ENCODE results near the gene SDHA.
"Not testable (repeated sequence)": the region's sequence is repeated elsewhere in the genome, so short reads cannot be mapped to it uniquely, and the experiment has no call there.

Gene SDHA

GRCh38 chr5:257148-257547, 39.0 kb downstream of the SDHA start:
- no peak for DNase-seq (ENCODE audit: low read depth)

DNA sequence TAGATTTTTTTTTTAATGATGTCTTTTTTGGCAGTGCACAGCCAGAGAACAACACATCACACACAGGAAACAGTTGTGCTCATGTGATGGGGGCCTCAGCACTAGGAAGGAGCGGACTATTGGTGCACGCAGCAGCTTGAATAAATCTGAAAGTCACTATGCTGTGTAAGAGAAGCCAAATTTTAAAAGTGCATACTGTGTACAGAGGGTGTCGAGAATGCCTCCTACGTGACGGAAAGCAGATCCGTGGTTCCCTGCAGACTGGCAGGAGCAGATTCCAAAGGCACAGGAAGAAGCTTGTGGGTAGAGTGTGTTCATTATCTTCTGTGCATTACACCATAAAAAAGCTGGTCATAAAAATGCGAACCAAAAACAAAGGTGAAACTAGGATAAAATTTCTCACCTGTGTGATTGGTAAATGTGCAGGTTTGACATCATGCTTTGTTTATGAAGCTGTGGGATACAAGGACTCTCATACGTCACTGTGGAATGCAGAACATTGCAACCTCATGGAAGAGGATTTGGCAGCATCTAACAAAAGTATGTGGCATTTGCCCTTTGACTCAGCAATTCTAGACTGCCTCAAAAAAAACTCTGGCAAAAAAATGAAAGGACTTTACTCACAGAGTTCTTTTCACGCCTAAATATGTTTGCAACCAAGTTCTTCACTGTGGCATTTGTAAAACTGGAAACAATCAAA, 45.3 kb downstream of the SDHA start:
- DNase-seq (ENCODE audit: low read depth) = not testable (repeated sequence)

DNA sequence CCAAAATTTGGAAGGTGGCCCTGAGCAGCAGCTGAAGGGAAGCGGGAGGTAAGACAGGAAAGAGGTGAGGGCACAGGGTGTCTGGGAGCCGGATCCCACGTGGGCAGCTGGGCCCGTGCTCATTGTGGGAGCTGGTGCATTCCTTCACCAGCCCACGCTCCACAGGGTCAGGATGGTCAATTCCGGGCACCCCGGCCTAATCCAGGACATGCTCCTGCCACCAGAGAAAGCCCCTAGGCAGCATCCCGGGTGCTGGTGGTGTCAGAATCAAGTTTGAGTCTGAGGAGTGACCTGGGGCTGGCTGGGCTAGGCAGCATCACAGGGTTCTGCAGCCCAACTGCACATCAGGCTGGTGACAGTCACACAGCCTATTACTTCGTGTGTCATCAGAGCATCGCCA, 46.2 kb downstream of the SDHA start:
- DNase-seq (ENCODE audit: low read depth) = no peak

GRCh38 chr5:266311-267026, 48.3 kb downstream of the SDHA start:
- not testable (repeated sequence) for DNase-seq (ENCODE audit: low read depth)

DNA sequence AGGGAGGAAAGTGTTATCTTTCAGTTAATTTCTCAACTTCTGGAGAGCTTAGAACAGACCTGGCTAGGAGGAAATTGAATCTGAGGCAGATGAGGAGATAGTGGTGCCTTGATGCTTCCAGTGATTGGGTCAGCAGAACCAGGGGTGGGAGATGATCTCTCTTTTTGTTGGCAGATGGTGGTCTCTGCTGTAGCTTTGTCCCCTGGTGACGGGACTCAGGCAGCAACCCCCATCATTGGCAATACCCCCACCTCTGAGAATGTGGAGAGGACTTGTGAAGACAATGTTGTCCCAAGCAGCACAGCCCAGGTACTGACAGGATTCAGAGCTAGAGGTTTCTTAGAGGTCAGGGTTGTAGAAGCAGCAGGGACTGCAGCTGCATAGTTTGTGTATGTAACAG, 49.6 kb downstream of the SDHA start:
- DNase-seq (ENCODE audit: low read depth) = no peak

- DNase-seq (ENCODE audit: low read depth) = no peak
Measured at GRCh38 chr5:270340-270739, 52.2 kb downstream of the SDHA start.

GRCh38 chr5:271828-272167, 53.7 kb downstream of the SDHA start:
- DNase-seq (ENCODE audit: low read depth) = not testable (repeated sequence)

GRCh38 chr5:273091-273490, 55.0 kb downstream of the SDHA start:
- DNase-seq (ENCODE audit: low read depth) = not testable (repeated sequence)

DNA sequence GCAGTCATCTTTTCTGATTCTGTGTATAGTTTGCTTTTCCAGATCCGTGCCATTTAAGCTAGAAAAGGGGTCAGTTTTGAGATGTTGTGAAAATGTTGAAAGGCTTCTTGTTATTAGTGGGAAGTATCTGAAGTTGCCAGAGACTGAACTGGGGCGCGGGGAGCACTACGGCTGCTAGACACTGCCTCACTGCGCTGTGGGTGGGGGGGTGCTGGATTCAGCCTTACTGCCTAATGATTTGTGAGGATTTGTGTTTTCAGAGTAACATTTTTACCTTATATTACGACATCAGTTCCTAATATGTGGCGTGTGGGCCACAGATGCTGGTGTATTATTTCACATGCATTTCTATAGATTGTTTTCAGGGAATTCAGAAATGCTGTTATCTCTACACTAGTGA, 55.4 kb downstream of the SDHA start:
- DNase-seq (ENCODE audit: low read depth) = not testable (repeated sequence)

- not testable (repeated sequence) for DNase-seq (ENCODE audit: low read depth)
Measured at GRCh38 chr5:274346-274745, 56.2 kb downstream of the SDHA start.

DNA sequence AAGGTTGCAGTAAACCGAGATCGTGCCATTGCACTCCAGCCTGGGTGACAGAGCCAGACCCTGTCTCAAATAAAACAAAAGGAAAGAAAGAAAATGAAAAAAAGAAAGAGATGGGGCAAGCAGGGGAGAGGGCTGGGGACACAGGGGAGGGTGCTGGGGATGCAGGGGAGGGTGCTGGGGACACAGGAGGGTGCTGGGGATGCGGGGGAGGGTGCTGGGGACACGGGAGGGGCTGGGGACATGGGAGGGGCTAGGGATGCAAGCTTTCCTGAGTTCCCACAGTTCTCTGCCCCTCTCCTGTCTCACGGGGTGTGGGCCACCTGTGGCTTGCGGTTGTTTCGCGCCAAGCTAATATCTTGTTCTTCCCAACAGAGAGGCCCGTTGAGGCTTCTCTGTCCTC, 60.5 kb downstream of the SDHA start:
- DNase-seq (ENCODE audit: low read depth) = no peak

GRCh38 chr5:279051-279665, 61.0 kb downstream of the SDHA start:
- not testable (repeated sequence) for DNase-seq (ENCODE audit: low read depth)

DNA sequence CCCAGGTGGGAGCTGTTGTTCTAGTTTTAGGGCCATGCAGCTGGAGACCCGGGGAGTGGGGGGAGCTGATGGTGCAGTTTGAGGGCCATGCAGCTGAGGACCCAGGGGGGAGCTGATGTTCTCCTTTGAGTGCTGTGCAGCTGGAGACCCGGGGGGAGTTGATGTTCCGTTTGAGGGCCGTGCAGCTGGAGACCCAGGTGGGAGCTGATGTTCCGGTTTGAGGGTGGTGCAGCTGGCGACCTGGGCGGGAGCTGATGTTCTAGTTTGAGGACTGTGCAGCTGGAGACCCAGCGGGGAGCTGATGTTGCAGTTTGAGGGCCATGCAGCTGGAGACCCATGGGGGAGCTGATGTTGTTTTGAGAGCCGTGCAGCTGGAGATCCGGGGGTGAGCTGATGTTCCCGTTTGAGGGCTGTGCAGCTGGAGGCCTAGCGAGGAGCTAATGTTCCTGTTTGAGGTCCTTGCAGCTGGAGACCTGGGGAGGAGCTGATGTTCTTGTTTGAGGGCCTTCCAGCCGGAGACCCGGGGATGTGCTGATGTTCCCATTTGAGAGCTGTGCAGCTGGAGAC, 68.0 kb downstream of the SDHA start:
- no peak for DNase-seq (ENCODE audit: low read depth)

DNA sequence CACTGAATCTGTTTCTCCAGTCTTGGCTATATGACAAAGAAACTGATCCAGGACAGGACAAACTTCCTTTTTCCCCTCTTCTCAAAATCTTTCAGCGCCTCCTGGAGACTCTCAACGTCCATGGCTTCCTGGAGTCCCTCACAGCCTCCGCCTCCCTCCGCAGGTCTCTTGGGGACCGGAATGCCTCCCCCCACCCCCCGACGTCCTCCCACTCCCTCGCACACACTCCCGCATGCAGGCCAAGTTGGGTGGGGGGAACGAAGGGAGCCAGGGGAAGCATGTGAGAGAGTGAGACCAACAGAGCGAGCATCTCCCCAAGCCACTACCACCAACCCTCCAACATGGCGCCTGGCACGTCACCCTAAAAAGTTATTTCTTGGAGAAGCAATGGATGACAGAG, 72.1 kb downstream of the SDHA start:
- DNase-seq (ENCODE audit: low read depth) = not testable (repeated sequence)

- DNase-seq (ENCODE audit: low read depth) = not testable (repeated sequence)
Measured at GRCh38 chr5:291345-291744, 73.2 kb downstream of the SDHA start.

GRCh38 chr5:294788-295187, 76.7 kb downstream of the SDHA start:
- not testable (repeated sequence) for DNase-seq (ENCODE audit: low read depth)

GRCh38 chr5:296207-296606, 78.1 kb downstream of the SDHA start:
- not testable (repeated sequence) for DNase-seq (ENCODE audit: low read depth)

DNA sequence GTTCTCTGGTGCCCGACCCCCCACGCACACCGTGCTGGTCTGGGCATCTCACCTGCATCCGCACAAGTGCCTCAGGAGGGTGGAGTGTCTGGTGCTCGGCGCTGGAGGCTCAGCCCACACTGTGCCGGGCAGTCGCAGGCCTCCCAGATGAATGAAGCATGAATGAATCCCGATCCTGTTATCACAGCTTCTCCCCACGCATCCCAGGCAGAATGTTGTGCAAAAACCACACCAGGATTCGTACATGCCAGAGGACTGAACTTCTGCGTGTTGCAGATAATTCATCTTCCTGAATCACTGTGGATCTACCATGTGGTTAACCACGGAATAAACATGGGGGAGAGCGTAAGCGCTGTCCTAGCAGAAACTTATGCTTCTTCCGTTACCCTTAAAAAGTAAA, 78.8 kb downstream of the SDHA start:
- not testable (repeated sequence) for DNase-seq (ENCODE audit: low read depth)

GRCh38 chr5:297448-297847, 79.3 kb downstream of the SDHA start:
- not testable (repeated sequence) for DNase-seq (ENCODE audit: low read depth)

GRCh38 chr5:297991-298736, 80.0 kb downstream of the SDHA start:
- not testable (repeated sequence) for DNase-seq (ENCODE audit: low read depth)

GRCh38 chr5:298737-299125, 80.6 kb downstream of the SDHA start:
- no peak for DNase-seq (ENCODE audit: low read depth)

GRCh38 chr5:299921-300320, 81.8 kb downstream of the SDHA start:
- not testable (repeated sequence) for DNase-seq (ENCODE audit: low read depth)

All from stimulated activated CD8-positive, alpha-beta memory T cell treated with anti-CD3 and anti-CD28 coated beads, Interleukin-7, amount 100 ng/mL, for 24 hours (primary cell).